ENCODE results near the gene LRFN5.
"Not testable (repeated sequence)": the region's sequence is repeated elsewhere in the genome, so short reads cannot be mapped to it uniquely, and the experiment has no call there.

LRFN5 gene

GRCh38 chr14:41606532-41607303, at the start of gene LRFN5:
TSS of gene LRFN5 (plus strand) at chr14:41606876.
- no peak for DNase-seq

- DNase-seq: no peak
These were observed 48.2 kb upstream of the LRFN5 start for GRCh38 chr14:41558490-41558889.

- not testable (repeated sequence) for DNase-seq
These were observed 39.8 kb upstream of the LRFN5 start for GRCh38 chr14:41566864-41567263.

- DNase-seq: no peak
These were observed 37.7 kb upstream of the LRFN5 start for GRCh38 chr14:41568979-41569378.

GRCh38 chr14:41570415-41571155, 36.1 kb upstream of the LRFN5 start:
- DNase-seq: no peak

- DNase-seq: no peak
These were observed 20.4 kb upstream of the LRFN5 start for GRCh38 chr14:41586237-41586636.

- DNase-seq: no peak
These were observed 9.0 kb upstream of the LRFN5 start for GRCh38 chr14:41597647-41598046.

- not testable (repeated sequence) for DNase-seq
These were observed 6.8 kb upstream of the LRFN5 start for GRCh38 chr14:41599805-41600385.

- no peak for DNase-seq
These were observed 1.8 kb upstream of the LRFN5 start for GRCh38 chr14:41604721-41605531.

- DNase-seq: no peak
These were observed 960 bp upstream of the LRFN5 start for GRCh38 chr14:41605550-41606281.

- DNase-seq: no peak
These were observed 469 bp upstream of the LRFN5 start for GRCh38 chr14:41606282-41606531.

- no peak for DNase-seq
These were observed 664 bp downstream of the LRFN5 start for GRCh38 chr14:41607304-41607775.

- DNase-seq: no peak
These were observed 1.4 kb downstream of the LRFN5 start for GRCh38 chr14:41607966-41608663.

GRCh38 chr14:41608681-41609390, 2.2 kb downstream of the LRFN5 start:
- no peak for DNase-seq

GRCh38 chr14:41609704-41610183, 3.1 kb downstream of the LRFN5 start:
- no peak for DNase-seq

GRCh38 chr14:41615011-41615595, 8.4 kb downstream of the LRFN5 start:
- DNase-seq: no peak

GRCh38 chr14:41623736-41624135, 17.1 kb downstream of the LRFN5 start:
- no peak for DNase-seq

- DNase-seq: no peak
These were observed 23.2 kb downstream of the LRFN5 start for GRCh38 chr14:41629876-41630275.

- DNase-seq: no peak
These were observed 27.6 kb downstream of the LRFN5 start for GRCh38 chr14:41634286-41634685.
